PC-3 (cell line): ENCODE data around the gene OR51B6.

Source experiments
- EZH2 ChIP-seq: fragments of 300-600 bp; sonication (generic); IDR thresholded peaks from one replicate; pipeline ENCODE4 v1.6.1; 2017; ENCODE audit warnings: antibody characterized with exemption, mild to moderate bottlenecking, low read length; ENCODE audit not compliant: unreplicated experiment
- TF ChIP-seq, protein P1 (sequence below): fragments of 300-600 bp; sonication (generic); conservative IDR thresholded peaks from 2 replicates; pipeline ENCODE4 v1.5.1; 2017; ENCODE audit warnings: antibody characterized with exemption, low read depth, mild to moderate bottlenecking, low read length

DNA sequence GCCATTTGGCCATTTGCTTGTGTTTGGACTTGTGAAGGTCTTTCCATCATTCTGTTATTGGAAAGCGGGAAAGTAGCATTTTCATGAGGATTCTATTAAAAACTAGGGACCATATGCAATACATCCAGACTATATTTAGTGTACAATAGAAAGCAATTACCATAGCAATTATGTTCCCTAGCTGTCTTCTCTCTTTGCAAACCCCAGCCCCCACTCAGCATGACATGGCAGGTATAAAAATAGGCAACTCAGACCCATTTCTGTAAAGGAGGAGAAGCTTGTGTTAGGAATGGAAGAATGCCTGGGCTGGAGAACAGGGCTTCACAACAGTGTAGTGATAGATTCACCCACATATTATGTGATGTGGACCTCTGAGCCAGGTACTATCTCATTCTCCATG is 12.4 kb downstream of the OR51B6 start:
- TF ChIP-seq, protein P1, sequence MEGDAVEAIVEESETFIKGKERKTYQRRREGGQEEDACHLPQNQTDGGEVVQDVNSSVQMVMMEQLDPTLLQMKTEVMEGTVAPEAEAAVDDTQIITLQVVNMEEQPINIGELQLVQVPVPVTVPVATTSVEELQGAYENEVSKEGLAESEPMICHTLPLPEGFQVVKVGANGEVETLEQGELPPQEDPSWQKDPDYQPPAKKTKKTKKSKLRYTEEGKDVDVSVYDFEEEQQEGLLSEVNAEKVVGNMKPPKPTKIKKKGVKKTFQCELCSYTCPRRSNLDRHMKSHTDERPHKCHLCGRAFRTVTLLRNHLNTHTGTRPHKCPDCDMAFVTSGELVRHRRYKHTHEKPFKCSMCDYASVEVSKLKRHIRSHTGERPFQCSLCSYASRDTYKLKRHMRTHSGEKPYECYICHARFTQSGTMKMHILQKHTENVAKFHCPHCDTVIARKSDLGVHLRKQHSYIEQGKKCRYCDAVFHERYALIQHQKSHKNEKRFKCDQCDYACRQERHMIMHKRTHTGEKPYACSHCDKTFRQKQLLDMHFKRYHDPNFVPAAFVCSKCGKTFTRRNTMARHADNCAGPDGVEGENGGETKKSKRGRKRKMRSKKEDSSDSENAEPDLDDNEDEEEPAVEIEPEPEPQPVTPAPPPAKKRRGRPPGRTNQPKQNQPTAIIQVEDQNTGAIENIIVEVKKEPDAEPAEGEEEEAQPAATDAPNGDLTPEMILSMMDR, result no peak
- TF ChIP-seq EZH2, result no peak
